ENCODE data around the gene CYTH4.

Gene CYTH4

DNA sequence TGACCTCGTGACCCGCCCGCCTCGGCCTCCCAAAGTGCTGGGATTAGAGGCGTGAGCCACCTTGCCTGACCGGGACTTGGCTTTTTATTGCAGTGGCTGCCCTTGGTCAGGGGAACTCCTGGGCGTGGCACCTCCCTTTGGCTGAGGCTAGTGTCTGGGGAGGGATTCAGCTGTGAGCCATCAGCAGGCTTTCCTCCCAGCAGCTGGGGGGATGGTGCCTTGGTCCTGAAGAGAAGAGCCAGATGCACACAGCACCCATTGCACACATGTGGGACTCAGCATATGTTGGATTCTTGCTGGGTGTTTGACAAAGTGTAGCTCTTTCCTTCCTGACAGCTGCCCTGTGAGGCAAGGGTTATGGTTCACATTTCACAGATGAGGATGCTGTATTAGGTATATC is 8.4 kb downstream of the CYTH4 start:
- no peak for DNase-seq (ENCODE audit: low read depth in 2 of 2)

GRCh38 chr22:37291559-37292298 is 9.4 kb downstream of the CYTH4 start:
- no peak for DNase-seq (ENCODE audit: low read depth in 2 of 2)

- DNase-seq (ENCODE audit: low read depth in 2 of 2): no peak
These were observed 10.3 kb downstream of the CYTH4 start for GRCh38 chr22:37292641-37293040.

DNA sequence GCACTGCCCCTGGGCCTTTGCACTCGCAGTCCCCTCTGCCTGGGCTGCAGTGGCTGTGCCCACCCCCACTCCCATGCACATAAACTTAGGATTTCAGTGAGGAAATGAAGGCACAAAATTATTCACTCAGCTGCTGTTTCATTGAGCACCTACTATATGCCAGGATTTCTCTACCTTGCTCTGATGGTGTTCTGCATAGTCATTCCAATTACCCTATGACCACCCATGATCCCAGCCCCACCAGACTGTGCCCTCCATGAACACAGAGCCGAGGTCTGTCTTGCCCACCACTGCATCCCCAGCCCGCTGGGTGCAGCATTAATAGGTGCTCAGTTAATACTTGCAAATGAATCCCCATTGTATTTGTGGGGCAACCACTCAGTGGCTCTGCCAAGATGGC is 10.9 kb downstream of the CYTH4 start:
- DNase-seq (ENCODE audit: low read depth in 2 of 2): no peak

GRCh38 chr22:37294747-37295146 is 12.4 kb downstream of the CYTH4 start:
- no peak for DNase-seq (ENCODE audit: low read depth in 2 of 2)

DNA sequence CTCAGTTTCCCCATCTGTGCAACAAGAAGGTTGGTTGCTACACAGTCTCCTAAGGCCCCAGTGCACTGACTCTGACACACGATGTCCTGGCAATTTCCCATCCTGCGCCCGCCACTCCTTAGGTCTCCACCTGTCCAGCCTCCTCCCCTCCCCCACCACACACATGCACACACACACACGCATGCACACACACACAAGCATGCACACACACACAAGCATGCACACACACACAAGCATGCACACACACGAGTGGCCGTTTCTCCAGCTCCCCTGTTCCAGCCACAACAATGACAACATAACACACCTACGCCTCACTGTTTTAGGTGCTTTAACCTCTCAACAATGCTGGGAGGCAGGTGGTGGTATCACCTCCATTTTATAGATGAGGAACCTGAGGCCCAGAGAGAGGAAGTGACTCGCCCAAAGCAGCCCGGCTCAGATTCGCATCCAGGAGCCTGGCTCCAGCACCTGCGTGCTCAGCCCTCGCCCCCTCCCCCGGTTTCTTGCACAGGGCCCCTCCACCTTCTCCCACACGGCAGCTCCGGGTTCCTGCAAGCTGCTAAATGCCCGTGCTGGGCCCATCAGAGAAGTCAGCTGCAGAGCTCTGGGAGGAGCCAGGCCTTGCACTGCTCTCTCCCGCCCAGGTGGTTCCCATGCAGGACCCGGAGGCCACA is 13.0 kb downstream of the CYTH4 start:
- DNase-seq (ENCODE audit: low read depth in 2 of 2): no peak

DNA sequence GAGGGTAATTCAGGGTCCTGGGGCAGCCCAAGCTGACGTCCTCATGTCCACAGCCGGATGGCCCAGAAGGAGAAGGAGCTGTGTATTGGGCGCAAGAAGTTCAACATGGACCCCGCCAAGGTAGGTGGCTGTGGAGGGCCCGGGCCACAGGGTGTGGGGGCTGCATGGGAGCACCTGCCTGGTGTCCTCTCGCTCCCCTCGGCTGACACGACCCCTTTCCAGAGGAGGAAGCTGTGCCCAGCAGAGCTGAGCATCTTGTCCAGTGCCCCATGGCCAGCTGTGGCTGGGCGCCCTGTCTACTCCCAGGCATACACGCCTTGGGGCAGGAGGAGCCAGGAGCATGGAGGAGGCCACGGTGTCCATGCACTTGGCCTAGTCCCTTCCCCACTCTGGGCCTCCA is 13.6 kb downstream of the CYTH4 start:
- DNase-seq (ENCODE audit: low read depth in 2 of 2): no peak

GRCh38 chr22:37298748-37299495 is 16.6 kb downstream of the CYTH4 start:
- DNase-seq (ENCODE audit: low read depth in 2 of 2): no peak

GRCh38 chr22:37299969-37300509 is 17.7 kb downstream of the CYTH4 start:
- no peak for DNase-seq (ENCODE audit: low read depth in 2 of 2)

DNA sequence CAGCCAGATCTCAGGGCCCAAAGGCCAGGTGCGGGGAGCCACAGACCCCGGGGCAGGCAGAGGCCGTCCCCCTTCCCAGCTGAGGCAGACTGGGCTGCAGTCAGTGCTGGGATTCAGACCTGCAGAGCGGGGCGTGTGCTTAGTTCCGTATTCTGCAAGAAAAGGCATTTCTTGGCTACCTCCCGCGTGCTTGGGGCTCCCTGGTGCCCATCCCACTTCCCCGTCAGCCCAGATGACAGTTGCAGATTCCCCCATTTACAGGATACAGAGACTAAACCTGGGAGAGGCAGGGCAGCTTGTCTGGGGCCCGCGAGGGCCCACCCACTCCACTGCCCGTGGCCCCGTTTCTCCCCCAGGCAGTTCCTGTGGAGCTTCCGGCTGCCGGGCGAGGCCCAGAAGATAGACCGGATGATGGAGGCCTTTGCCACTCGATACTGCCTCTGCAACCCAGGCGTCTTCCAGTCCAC is 18.3 kb downstream of the CYTH4 start:
- DNase-seq (ENCODE audit: low read depth in 2 of 2): no peak

DNA sequence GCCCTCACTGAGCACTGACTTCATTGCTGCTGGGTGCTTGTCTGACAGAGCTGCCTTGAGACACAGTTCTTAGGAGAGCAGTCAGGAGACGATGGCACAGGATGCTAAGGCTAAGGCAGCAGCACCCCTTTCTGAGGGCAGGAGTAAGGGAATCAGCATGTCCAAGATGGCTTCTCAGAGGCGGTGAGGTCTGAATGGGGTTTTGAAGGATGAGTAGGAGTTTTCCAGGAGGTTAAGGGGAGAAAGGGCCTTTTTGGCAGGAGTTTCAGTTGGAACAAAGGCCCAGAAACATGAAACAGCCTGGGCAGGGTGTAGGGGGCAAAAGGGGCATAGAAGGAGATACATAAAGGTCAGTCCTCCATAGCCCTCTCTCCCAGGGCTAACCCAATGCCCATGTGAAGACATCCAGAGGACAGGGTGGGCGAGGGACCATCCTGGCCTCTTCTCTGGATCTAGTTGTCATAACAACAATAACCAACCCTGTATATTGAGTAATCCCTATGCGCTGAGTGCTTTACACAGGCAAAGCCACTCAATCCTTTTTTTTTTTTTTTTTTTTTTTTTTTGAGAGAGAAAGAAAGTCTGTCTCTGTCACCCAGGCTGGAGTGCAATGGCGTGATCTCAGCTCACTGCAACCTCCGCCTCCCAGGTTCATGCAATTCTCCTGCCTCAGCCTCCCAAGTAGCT is 19.0 kb downstream of the CYTH4 start:
- no peak for DNase-seq (ENCODE audit: low read depth in 2 of 2)

DNA sequence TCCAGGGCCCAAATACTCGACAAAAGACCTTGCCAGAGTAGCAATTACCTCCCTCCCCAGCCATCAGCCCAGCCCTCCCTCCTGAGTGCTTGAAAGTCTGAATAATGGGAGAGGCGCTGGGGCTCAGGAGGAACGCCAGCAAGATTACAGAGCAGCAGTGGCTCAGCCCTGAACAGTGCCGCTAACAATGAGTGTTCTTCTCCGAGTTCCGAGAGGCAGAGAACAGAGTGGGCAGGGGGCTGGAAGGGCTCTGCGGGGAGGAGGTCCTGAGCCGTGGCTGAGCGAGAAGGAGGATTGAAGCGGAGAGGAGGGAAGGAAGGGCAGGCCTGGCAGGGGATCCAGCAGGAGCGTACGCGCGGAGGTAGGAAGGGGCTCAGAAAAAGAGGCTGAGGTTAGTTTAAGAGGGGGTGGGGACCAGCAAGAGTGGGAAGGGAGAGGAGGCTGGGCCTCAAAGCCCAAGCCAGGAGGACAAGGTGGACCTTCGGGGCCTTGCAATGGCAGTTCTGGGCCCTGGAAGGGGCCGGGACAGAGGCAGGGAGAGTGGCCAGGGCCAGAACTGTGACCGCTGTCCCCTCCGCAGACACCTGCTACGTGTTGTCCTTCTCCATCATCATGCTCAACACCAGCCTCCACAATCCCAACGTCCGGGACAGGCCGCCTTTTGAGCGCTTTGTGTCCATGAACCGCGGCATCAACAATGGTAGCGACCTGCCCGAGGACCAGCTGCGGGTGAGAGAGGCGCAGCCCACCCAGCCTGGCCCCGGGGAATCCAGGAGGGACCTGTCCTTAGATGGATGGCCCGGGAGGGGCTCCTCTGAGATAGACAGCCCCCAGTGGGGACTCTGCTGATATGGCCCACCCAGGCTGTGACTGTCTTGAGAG is 20.6 kb downstream of the CYTH4 start:
- no peak for DNase-seq (ENCODE audit: low read depth in 2 of 2)

DNA sequence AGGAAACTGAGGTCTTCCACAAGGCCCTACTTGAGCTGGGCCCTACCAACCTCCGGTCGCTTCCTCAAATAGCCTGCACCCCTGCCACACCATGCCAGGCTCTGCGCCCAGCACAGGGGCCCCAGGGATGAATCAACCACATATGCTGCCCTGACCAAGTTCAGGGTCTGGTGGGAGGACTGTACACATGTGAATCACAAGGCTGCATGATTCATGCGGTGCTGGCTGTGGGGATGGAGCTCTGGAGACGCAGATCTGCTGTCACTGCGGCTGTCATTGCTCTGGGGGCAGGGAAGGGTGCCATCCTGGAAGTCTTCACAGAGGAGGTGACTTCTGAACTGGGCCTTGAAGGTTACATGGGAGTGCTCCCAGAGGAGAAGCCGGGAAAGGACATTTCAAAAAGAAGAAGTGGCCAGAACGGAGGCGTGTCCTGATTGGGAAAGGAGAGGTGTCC is 21.5 kb downstream of the CYTH4 start:
- DNase-seq (ENCODE audit: low read depth in 2 of 2): peak; percentile 28 to 38

GRCh38 chr22:37304595-37305343 is 22.5 kb downstream of the CYTH4 start:
- DNase-seq (ENCODE audit: low read depth in 2 of 2): no peak

DNA sequence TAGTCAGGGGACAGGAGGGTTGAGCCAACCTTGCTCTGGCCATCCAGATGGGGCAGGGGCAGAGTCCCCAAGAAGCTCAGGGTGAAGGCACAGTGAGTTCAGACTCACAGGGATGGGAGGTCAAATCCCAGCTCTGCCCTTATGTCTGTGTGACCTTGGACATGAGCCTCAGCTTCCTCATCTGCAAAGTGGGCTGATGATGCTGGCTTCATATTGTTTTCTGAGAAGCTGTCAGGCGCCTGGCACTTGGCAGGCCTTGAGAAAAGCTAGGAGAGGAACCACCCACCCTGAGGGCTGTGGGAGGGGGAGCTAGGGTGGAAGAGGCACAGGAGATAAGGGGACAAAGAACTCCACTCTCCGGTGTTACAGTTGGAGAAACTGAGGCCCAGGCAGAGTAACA is 23.6 kb downstream of the CYTH4 start:
- no peak for DNase-seq (ENCODE audit: low read depth in 2 of 2)

DNA sequence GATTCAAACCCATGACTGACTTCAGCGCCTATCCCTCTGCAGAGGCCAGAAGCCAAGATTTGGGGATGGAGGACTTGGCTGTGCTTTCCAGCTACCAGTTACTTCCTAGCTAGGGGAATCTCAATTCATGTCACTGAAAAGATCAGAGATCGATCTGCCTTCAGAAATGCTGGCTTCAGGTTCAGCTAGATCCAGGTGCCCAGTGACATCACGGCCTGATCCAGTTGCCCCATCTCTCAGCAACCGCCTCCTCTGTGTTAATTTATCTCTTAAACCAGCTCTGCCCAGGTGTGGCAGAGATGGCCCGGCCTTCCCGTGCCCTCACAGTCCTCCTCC is 24.2 kb downstream of the CYTH4 start:
- no peak for DNase-seq (ENCODE audit: low read depth in 2 of 2)

DNA sequence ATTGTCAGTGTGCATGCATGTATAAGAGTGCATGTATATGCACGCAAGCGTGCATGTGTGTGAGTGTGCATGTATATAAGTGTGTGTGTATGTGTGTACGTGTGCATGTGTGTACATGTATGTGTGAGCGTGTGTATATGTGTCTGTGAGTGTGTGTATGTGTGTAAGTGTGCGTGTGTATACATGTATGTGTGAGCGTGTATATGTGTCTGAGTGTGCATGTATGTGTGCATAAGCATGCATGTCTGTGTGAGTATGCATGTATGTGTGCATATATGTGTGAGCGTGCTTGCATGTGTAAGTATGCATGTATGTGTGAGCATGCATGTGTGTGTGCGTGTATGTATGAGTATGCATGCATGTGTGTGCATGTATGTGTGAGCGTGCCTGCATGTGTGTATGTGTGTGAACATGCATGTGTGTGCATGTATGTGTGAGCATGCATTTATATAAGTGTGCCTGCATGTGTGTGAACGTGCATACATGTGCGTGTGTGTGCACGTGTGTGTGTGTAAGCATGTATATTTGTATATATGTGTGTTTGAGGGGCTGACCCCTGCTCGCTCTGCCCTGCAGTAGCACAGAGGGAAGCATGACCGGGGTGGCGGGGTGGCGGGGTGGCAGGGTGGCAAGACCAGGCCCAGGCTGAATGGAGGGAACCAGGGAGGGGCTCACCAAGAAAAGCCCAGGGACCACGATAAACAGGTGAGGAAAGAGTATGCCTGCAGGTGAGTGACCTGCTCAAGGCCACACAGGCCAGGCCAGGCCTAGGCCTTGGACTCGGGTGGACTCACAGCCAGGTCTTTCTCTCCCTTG is 26.3 kb downstream of the CYTH4 start:
- DNase-seq (ENCODE audit: low read depth in 2 of 2): no peak

GRCh38 chr22:37309211-37310074 is 27.1 kb downstream of the CYTH4 start:
- DNase-seq (ENCODE audit: low read depth in 2 of 2): no peak
